Measurements from ENCODE around the gene CPB2.

Gene CPB2

DNA sequence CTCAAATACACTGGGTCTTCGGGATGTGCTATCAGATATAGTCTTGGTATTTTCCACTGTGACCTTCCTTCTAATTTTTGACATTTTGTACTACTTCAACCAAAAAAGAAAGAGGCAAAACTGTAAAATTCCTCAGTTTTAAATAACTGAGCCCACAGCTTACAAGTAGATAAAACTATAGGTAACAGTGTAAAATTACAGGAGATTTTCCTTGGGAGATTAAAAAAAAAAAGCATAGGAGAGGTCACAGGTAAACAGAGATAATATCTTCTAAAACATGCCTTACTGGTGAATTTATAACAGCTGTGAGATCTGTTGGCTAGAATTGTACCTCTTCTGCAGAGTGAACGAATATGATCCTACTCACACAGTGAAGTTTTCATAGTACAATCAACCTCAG, 59.4 kb downstream of the CPB2 start:
- DNase-seq, result no peak

DNA sequence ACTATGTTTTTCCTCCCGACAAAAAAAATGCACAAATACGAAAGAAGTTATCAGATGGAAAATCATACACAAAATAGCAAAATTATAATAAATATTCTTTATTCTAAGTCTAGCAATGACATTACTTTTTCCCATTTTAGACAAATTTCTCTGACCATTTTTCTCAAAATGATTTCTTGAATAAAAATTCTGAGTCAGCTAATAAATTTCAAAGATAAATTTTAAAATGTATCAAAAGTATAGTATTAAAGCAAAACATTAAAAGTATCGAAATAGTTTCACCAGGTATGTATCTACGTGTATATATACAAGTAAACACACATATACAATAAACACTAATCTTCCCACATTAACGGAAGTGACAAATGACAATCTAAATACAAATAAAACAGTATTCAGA, 61.2 kb downstream of the CPB2 start:
- DNase-seq, result no peak

DNA sequence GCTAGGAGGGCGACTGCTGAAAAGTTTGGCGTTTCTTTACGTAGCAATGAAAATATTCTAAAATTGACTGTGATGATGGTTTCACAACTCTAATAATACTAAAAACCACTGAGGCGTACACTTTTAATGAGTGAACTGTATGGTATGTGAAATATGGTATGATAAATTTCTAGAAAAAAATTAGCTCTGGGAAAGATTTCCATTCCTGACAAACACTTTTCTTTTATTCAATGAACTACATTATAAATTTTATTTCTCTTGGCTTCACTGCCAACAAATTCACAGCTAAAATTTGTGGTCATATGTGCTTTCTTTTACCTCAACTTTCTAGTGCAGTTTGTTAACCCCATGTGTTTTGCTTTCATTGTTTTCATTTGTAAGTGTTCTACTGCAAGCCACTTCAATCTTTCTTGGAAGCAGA, 63.4 kb downstream of the CPB2 start:
- DNase-seq, result no peak

DNA sequence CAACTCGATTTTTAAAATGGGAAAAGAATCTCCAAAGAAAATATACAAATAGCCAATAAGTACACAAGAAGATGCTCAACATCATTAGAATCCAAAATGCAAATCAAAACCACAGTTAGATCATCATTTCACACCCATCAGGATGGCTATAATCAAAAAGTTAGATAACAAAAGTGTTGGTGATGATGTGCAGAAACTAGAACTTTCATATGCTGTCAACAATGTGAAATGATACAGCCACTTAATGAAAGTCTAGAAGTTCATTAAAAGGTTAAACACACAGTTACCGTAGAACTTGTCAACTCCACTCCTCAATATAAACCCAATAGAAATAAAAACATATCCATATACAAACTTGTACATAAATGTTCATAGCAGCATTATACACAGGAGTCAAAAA, 64.1 kb downstream of the CPB2 start:
- DNase-seq, result no peak

DNA sequence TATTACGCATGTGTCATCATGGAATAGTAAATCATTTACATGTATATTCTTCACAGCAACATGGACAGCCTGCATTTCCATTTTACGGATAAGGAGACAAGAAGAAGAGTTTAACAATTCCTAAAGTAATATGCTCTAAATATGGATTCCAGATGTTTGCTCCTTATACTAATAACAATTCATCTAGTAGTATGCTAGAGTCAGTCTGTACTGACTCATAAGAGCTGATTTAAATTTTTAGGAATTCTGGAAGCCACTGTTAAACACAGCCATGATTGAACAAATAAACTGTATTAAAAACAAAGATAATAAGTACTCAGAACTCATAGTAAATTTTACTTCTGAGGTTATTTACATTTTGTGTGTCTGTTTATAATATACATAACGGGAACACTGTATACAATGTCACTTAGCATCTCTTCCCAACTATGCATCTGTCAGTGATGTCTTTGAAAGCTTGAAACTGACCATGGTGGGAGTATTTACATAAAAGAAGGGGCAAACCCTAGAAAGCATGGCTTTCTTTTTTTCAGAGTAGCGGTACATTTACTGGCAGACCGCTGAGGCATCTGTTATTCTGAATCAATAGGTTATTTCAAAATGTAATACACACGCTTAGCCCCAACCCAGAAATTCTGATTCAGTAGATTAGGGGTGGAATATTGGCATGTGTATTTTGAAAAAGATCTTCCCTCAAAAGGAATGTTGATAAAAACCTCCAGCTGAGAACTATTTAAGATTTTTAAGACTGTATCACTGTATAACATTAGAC, 65.2 kb downstream of the CPB2 start:
- DNase-seq, result no peak

DNA sequence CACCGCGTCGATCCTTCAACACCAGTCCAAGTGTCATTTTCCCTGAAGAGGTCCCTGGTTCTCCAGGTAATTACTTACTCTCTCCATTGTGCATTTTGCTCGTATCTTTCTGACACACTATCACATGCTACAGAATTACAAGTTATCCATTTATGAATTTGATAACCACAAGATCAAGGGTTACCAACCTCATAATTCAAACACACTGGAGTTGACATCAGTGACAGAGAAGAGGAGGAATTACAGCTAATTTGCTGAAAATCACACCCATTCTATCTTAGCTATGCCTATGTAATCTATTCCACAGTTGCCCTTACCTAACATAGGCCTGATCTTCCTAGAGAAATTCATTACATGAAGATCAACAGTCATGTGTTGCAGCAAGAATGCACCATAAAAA, 66.5 kb downstream of the CPB2 start:
- no peak for DNase-seq

DNA sequence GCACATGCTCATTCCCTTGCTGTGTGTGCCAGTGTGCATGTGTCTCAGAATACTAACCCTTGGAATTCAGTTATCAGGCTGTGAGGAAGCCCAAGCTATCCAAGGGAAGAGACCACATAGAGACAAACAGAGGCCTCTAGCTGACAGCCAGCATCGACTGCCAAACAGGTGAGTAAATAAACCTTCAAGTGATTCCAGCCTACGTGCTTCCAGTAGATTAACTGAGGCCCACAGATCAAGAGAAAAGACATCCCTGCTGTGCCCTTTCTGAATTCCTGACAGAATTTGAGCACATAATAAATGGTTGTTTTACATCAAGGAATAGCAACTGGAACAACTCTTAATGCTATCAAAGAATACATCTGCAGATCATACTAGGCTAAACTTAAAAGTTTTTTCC, 69.8 kb downstream of the CPB2 start:
- no peak for DNase-seq

DNA sequence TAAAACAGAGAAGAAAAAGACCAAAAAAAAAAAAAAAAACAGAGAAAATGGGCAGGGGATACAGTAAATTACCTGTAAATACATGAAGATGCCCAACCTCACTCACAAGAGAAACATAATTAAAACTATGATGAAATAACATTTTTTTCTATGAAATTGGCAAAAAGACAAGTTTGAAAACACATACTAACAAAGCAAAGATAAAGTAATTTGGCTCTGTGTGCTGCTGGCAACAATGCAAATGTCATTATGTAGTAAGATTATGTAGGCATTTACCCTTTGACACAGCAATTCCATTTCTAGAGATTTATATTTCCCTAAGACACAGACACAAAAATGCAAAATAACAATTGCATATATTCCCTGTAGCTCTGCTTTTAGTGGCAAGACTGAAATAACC, 72.5 kb downstream of the CPB2 start:
- DNase-seq, result no peak

DNA sequence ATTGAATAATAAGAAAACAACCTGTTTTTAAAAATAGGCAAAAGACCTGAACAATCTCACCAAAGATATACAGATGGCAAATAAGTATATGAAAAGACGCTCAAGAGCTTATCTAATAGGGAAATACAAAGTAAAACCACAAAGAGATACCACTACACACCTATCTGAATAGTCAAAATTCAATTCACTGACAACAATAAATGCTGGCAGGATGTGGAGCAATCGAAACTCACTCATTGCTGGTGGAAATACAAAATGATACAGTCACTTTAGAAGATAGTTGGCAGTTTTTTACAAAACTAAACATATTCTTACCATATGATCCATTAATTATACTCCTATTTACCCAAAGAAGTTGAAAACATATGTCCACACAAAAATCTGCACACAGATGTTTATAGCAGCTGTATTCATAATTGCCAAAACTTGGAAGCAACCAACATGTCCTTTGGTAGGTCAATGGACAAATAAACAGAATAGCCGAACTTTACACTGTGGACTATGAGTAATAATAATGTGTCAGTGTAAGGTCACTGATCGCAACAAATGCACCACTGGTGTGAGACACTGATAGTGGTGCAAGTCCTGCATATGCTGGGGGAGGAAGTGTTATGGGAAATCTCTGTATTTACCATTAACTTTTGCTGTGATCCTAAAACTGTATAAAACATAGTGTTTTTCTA, 73.1 kb downstream of the CPB2 start:
- DNase-seq, result no peak

DNA sequence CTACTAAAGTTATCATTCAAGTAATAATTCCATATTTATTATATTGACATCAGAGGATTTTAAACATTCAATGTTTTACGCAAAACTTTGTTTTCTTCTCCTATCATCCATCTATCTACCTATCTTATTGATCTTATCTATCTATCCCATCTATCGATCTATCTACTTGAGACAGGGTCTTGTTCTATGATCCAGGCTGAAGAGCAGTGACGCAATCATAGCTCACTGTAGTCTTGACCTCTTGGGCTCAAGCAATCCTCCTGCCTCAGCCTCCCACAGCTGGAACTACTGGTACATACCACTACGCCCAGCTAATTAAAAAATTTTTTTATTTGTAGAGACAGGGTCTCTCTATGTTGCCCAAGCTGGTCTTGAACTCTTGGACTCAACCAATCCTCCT, 79.7 kb downstream of the CPB2 start:
- no peak for DNase-seq

DNA sequence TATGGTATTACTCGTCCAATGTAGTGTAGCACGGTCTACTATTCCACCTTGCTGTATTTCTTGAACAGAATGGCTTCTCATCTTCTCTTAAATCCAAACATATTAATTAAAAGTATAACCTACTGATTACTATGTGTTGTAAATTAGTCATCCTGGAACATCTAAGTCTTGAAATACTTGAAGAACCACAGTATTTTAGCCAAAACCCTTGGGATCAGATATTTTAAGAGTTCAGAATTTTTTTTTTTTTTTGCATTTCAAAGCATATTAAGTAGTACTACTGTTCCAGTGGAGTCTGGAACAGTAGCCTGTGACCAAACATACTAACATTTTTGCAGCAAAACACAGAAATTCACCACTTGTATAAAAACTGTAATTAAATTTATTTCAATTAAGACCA, 82.4 kb downstream of the CPB2 start:
- DNase-seq, result no peak

DNA sequence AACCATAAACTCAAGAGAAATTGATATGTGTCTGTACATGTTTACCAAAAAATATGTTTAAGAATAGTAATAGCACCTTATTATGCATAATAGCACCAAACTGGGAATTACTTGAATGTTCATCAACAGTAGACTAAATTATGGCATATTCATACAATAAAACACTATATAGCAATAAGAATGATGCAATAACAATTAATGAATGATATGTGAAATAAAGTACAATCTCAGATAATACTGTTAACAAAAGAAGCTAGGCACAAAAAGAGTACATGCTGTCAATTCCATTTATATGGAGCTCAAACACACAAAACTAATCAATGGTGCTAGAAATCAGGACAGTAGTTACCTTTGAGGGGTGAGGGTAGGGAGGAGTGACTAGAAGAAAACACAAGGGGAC, 88.6 kb downstream of the CPB2 start:
- DNase-seq, result no peak

DNA sequence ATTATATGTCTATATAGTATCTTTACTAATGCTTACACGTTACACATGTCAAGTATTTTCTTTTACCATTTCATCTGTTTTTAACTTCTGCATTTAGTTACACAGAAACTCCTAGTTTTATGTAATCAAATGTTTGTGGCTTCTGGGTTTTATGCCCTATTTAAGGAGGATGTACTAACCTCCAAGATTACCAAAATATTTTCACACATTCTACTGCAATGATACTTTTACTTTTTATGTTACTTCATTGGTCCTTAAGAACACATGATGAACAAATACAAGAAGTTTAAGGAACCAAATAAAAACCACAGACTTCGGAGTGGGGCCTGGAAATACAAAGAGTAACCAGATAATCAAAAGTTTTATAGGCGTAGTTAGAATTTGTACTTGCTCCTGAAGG, 89.5 kb downstream of the CPB2 start:
- DNase-seq, result no peak

DNA sequence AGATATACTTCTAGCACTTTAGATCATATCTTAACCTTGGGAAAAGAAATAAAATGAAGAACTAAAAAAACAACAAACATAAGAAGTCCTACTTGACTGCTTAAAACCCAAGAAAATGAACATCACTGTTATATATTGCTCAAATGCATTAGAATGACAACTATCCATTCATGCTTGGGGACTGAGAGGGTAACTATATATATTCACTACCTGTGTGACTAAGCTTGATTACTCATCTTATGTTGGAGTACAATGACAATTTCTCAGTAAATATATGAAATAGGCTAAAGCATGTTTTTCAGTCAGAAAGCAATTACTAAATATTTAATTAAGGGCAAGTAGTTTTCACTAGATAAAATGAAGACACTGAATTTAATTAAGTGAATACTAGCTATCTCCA, 92.4 kb downstream of the CPB2 start:
- DNase-seq, result no peak

DNA sequence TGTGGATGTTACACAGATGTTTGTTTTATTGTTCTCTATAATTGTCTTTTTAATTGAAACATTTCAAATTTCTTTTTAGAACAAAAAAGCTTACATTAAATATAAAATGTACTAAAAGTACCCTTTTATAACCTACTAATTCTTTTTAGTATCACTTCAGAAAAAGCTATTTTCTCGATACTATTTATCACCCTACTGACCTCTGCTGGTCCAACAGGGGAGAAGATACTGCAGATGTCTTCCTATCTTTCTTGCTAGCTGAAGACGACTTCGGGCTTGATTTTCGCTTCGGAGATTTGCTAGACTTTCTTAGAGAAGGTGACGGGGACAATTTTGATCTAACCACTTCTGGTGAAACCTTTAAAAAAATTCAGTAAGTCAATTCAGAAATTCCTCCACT, 94.7 kb downstream of the CPB2 start:
- no peak for DNase-seq

DNA sequence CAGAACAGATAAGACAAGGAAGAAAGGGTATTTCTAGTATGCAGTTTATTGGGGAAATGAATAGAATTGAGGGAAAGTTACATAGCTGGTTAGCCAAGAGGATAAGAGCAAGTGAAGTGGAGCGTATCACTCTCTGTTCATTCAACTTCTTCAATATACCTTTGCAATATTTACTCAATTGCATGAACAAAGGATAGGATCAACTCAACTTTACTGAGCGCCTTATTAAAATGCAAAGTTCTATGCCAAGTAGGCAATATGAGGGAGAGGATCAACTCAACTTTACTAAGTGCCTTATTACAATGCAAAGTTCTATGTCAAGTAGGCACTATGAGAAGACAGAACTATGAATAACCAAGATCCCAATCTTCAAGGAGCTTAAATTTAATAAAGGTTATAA, 96.2 kb downstream of the CPB2 start:
- DNase-seq, result no peak

DNA sequence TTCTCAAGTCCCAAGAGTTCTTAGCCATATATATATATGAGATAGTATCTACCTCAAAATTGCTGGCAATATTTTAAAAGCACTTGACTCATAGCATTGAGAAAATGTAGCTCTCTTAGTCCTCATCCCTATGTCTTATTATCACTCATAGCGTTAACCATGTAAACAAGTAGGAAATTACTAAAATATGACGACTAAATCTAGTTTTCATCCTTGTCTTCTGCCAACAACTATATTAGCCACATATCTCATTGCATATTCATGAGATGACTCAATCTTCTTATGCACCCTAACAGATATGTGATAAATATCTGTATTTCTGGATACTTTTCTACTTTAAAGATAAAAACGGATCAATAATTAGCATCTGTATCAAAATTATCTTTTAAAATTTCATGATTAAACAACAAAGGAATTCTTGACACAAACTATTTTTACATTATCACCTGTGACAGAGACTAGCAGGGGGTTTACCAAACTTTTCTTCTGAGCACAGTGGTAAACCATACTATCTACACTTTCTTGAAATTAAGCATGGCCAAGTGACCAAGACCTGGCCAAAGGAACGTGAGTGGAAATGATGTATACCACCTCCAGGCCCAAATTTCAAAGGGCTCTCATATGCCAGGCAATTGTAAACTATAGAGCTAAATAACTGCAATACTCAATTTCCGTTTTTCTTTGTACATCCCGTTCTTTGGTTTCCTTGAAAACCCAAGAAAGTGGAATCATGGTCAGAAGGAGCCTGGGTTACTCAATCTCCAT, 98.0 kb downstream of the CPB2 start:
- DNase-seq, result no peak

DNA sequence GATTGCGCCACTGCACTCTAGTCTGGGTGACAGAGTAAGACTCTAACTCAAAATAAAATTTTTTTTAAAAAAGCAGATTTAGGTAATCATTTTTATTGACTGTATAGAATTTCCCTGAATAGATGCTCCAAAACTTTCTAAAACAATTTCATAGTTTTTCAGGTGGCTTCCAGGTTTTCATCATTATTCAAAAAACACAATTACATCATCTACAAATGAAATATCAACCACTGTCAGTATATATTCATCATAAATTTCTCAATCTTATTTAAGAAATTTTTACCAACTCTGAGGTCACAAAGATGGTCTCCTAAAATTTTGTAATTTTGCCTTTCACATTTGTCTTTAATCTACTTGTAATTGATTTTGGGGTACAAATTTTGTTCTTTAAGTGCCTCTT, 100.3 kb downstream of the CPB2 start:
- DNase-seq, result no peak

Measured in NCI-H2081 treated with DMSO at 0.1 percent for 48 hours (cell line).